GM21717 (cell line): ENCODE data around the gene HOXB6.

ENCODE experiments used
- ATAC-seq: cut with Tn5 transposase; IDR thresholded peaks from one replicate; pipeline ENCODE4 v1.9.1; 2021; ENCODE audit warnings: mild to moderate bottlenecking, moderate library complexity; ENCODE audit not compliant: unreplicated experiment

Gene HOXB6

GRCh38 chr17:48636177-48637018 lies 31.6 kb upstream of the HOXB6 start:
- ATAC-seq: no peak

GRCh38 chr17:48634493-48635208 lies 29.9 kb upstream of the HOXB6 start:
- ATAC-seq: no peak

DNA sequence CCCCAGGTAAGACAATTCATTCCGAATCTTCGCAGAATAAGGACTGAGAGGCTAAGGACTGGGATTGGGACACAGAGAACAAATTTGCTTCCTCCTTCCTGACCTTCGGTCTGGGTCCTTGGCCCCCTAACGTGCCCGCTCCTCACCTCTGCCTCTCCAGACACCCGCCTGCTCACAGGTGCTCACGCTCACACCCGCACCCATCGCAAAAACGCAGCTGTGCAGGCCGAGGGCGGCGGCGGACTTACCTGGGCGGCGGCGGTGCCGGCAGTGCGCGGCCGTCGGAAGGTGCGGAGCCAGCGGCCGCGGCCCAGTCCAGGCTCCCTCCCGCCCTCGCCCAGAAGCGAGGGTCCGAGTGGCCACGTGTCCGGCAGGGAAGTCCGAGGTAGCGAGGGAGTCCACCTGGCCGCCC lies 28.5 kb upstream of the HOXB6 start:
- ATAC-seq: no peak

- ATAC-seq: no peak
Observed at GRCh38 chr17:48632579-48633265, 27.9 kb upstream of the HOXB6 start.

GRCh38 chr17:48631693-48632578 lies 27.1 kb upstream of the HOXB6 start:
- no peak for ATAC-seq

DNA sequence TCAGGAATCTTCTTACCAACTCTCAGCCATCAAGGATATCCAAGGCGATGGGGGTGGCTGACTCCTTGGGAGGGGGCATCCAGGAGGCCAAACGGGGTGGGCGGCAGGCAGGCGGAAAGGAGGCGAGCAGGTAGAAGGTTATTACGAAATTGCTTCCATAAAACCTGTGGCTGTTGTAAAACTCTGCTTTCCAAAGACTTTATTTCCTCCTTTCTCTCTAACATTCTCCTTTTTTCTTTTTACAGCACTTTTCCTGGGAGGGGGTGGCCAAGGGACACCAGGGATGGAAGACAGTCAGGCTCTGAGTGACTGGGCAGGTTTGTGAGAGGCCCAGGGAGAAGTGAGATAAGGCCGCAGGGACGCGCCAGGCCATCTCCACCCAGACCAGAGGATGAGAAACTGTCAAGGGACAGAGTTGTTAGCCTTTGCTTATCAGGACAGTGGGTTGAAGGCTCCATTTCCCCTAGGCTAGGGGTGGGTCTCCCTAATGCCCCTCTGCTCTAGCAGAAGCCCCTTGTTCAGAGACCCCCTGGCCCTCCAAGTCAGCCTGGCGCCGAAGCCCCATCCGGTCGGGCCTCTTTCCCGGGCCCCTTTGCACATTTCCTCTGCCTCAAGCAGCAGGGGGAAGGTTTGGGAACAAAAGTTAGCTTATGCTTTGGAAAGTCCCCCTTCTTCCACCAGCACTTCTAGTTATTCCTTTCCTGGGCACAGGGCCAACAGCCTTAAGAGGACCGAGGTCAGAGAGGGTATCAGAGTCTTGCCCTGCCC lies 26.3 kb upstream of the HOXB6 start:
- no peak for ATAC-seq

DNA sequence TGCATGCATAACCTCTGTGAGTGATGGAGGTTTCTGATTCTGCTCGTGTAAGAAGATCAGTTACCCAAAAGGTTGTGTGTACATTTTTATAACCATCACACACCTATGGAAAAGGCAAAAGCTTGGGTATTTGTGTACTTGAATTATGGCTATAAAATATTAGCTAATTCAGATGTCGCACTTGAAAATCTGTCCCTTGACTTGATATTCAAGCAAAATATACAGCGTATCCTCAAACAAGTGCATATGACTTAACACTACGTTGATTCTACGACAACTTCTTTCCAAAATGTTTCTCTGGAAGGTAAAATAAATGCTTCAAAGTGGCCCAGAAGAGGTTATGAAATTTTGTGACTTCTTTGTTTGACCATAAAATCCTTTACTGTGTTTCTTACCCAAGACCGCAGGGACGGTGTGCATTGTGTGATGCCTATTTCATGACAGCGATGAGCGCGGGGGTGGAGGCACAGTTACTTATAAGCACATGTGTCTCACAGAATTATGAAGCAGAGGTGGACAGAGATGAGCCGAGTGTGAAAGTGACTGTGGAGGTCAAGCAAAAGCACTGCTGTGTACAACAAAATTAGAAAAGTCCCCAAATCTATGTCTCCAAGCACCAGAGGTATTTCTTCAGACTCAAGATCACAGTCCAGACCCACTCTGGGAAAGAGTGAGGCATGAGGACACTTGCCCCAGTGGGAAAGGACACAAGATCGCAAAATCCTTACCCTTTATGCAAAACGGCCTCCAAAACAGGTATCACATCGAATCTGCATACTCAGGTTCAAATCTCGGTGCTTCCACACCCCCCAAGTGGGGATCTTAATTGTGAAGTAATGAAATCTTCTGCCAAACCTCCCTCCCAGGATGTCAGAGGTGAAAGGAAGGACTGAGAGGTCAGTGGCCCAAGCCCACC lies 25.5 kb upstream of the HOXB6 start:
- ATAC-seq: no peak

- ATAC-seq: no peak
Observed at GRCh38 chr17:48629411-48629759, 24.6 kb upstream of the HOXB6 start.

GRCh38 chr17:48628649-48629410 lies 24.0 kb upstream of the HOXB6 start:
- ATAC-seq: no peak

GRCh38 chr17:48627623-48628521 lies 23.1 kb upstream of the HOXB6 start:
- no peak for ATAC-seq

DNA sequence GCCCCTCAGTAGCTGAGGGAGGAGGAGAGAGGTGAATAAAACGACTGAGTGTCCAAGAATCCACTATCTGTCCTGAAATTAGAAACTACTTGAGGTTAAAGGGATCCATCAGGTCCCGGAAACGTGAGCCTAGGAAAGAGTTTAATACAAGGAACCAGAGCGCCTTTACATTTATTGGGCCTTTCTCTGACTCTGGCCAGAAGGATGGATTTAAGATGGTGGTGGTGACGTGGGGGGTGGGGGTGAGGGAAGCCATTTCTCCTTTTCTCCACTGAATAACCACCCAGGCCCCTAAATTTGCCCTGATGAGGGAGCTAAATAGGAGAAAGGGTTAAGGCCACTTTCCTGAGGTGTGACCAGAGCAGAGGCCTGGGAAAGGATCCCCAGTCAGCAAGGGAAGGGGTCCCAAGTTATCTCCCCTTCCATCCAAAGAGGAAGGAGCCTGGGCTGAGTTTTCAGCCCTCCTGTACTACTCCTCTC lies 22.4 kb upstream of the HOXB6 start:
- no peak for ATAC-seq

DNA sequence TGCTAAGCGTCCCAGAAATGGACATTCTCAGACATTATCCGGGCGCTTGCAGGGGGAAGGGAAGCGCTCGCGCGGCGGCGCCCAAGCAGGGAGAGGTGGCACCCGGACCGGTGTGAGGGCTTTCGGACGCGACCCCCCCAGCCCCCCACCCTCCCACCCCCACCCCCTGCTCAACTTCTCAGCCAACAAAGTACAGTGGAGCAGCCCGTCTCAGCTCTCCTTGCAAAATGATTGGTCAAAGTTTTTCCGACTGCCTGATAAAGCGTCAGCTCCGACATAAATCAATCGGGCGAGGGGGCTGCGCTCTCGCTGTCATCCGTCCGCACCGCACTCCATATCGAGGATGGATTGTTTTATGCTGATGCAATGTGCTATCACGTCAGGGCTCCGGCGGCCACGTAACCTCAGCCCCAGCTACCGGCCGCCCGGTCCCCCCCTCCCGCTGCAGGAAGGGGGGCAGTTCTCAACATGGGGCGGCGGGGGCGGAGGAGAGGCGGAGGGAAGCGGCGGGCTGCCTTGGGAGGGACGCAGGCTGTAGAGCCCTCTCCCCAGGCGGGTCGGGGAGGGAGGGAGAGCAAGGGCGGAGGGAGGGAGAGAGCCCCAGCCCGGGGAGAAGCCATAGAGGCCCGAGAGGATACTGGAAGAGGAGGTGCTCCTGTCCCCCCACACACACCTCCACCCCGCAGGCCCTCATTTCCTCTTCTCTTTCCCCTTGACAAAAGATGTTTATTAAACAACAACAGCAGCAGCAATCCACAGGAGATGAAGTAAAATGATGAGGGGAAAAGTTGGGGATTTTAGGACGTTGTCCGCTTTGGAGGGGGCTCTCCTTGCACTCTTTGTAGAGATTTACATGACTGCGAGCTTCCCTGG lies 21.7 kb upstream of the HOXB6 start, which contains the start of gene HOXB9:
TSS of gene HOXB9 (minus strand) at position 114 of the 873 bp plus-strand sequence. CDS start at position 25, 89 bp downstream.
- ATAC-seq: no peak

DNA sequence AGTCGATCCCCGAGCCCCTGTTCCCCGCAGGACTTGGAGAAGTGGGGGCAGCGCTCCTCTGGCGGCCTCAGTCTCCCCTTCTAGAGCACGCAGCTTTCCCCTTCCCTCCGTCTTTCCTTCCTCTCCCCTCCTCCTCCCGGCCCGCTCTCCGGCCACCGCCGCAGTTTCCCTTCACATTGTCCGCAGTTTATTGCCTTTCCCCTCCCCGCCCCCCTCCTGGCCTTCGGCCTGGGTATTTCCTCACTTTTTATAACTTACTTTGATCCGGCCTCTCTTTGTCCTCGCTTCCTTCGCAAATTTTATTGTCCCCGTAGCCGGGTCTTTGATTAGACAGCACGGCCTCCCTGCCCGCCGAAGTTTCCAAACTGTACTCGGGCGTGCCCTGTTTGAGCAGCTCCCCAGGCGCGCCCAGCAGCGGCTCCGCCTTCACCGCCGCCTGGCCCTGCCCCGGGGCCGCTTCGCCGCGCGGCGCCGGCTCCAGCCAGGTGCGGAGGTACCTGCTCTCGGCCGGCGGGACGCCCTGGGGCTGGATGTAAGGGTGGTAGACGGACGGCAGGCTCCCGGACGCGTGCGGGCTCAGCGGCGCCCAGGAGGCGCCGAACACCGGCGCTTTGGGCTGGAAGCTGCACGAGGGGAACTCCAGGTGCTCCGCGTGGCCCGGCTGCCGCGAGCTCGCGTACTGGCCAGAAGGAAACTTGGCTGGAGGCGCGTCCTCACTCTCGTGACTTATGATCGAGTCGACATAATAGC lies 20.9 kb upstream of the HOXB6 start:
- ATAC-seq: no peak

- ATAC-seq: no peak
Observed at GRCh38 chr17:48624544-48625494, 20.0 kb upstream of the HOXB6 start.
